Fibroblast of the aortic adventitia (primary cell): ENCODE data around the gene DRAP1. TPM values are rescaled to one million over a fixed set of nuclear protein-coding genes. Genes with fewer than 3 reads are reported as not detected.

Experiments used
- DNase-seq: peaks from one replicate; pipeline ENCODE4 v3.0.0-alpha.2; 2010; ENCODE audit warnings: low read depth
- H3K4me3 ChIP-seq: 2 replicates; pipeline ENCODE4 v1.5.1; 2011; ENCODE audit warnings: low read depth, mild to moderate bottlenecking, control low read depth, low read length, moderate library complexity
- CTCF ChIP-seq: IDR thresholded peaks from 2 replicates; pipeline ENCODE4 v1.5.1; 2011; ENCODE audit warnings: mild to moderate bottlenecking, low read length, control low read depth, inconsistent platforms; ENCODE audit not compliant: insufficient read depth
- total RNA-seq: library from RNA; depleted of rRNA; stranded (reverse); fragments of >200 nt; gene quantifications from 2 replicates; pipeline ENCODE4 v1.2.3, GENCODE V29; 2012; ENCODE audit warnings: low replicate concordance

The DRAP1 gene
- total RNA-seq, 1 donor = 317 TPM

DNA sequence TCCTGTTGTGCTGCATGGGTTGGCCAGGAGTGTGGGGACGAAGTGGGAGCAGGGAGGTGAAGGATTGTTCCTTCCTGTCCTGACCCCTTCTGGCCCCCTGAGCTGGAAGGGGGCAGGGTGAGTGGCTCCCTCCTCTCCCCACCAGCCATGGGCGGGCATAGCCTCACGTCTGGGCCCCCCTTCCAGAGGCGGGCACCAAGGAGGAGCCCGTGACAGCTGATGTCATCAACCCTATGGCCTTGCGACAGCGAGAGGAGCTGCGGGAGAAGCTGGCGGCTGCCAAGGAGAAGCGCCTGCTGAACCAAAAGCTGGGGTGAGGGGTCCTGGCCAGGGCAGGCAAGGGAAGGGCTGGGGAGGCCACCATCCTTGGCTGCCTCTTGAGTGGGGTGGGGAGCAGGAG lies 45.7 kb downstream of the DRAP1 start:
- TF ChIP-seq CTCF = no peak
- H3K4me3 ChIP-seq = no peak overlapping the region
- no peak for DNase-seq

GRCh38 chr11:65965986-65966762 lies 46.9 kb downstream of the DRAP1 start:
- DNase-seq = no peak
- H3K4me3 ChIP-seq = no peak overlapping the region
- TF ChIP-seq CTCF = no peak

GRCh38 chr11:65967329-65967934 lies 48.2 kb downstream of the DRAP1 start:
- DNase-seq = no peak
- no peak overlapping the region for H3K4me3 ChIP-seq
- TF ChIP-seq CTCF = no peak

GRCh38 chr11:65968600-65969482 lies 49.6 kb downstream of the DRAP1 start:
- no peak for DNase-seq
- H3K4me3 ChIP-seq = no peak overlapping the region
- no peak for TF ChIP-seq CTCF

Other genes starting within 250 kb of the DRAP1 start
- 35.9 and 59.1 TPM in 2 replicates for gene KAT5, start 207.2 kb upstream of the DRAP1 start, total RNA-seq
- 44.6 and 49.6 TPM in 2 replicates for gene RNASEH2C, start 198.6 kb upstream of the DRAP1 start, total RNA-seq
- gene AP5B1, start 138.4 kb upstream of the DRAP1 start, total RNA-seq = 11.5 and 14.4 TPM in 2 replicates
- gene OVOL1, start 132.4 kb upstream of the DRAP1 start, total RNA-seq = not detected in 2 replicates
- gene SNX32, start 85.5 kb upstream of the DRAP1 start, total RNA-seq = 1.6 and 3.3 TPM in 2 replicates
- 673 and 713 TPM in 2 replicates for gene CFL1, start 61.2 kb upstream of the DRAP1 start, total RNA-seq
- gene MUS81, start 59.0 kb upstream of the DRAP1 start, total RNA-seq = 26.3 and 31.8 TPM in 2 replicates
- gene EFEMP2, start 46.6 kb upstream of the DRAP1 start, total RNA-seq = 57.3 and 105 TPM in 2 replicates
- not detected in 2 replicates for gene CTSW, start 39.6 kb upstream of the DRAP1 start, total RNA-seq
- 71.7 and 157 TPM in 2 replicates for gene FIBP, start 31.0 kb upstream of the DRAP1 start, total RNA-seq
- gene CCDC85B, start 28.8 kb upstream of the DRAP1 start, total RNA-seq = 75.0 and 288 TPM in 2 replicates
- 11.4 and 73.9 TPM in 2 replicates for gene FOSL1, start 19.0 kb upstream of the DRAP1 start, total RNA-seq
- gene C11orf68, start 364 bp upstream of the DRAP1 start, total RNA-seq = 9.6 and 44.8 TPM in 2 replicates
- gene TSGA10IP, start 26.1 kb downstream of the DRAP1 start, total RNA-seq = not detected in 2 replicates
- gene SART1, start 42.3 kb downstream of the DRAP1 start, total RNA-seq = 22.7 and 71.2 TPM in 2 replicates
- 21.9 and 26.4 TPM in 2 replicates for gene EIF1AD, start 82.7 kb downstream of the DRAP1 start, total RNA-seq
- gene BANF1, start 83.1 kb downstream of the DRAP1 start, total RNA-seq = 44.1 and 57.7 TPM in 2 replicates
- gene CST6, start 92.6 kb downstream of the DRAP1 start, total RNA-seq = 1.7 TPM in 1 of 2 replicates, not detected in the other
- not detected in 2 replicates for gene CATSPER1, start 107.1 kb downstream of the DRAP1 start, total RNA-seq
- gene GAL3ST3, start 129.7 kb downstream of the DRAP1 start, total RNA-seq = not detected in 2 replicates
- 158 and 255 TPM in 2 replicates for gene SF3B2, start 132.9 kb downstream of the DRAP1 start, total RNA-seq
- gene PACS1, start 150.8 kb downstream of the DRAP1 start, total RNA-seq = 18.6 and 31.5 TPM in 2 replicates